GM12873 (cell line): ENCODE results near the gene LZTFL1.

ENCODE experiments used
- CTCF ChIP-seq: IDR thresholded peaks from 2 replicates; pipeline ENCODE4 v1.5.1; 2012; ENCODE audit warnings: low read depth, mild to moderate bottlenecking, moderate library complexity, low read length, control low read depth; ENCODE audit not compliant: insufficient read depth; ENCODE audit errors: missing control alignments

The LZTFL1 gene

GRCh38 chr3:45884368-45885201 is 42.7 kb upstream of the LZTFL1 start:
- no peak for TF ChIP-seq CTCF

- no peak for TF ChIP-seq CTCF
Observed at GRCh38 chr3:45881078-45882022, 39.4 kb upstream of the LZTFL1 start.

GRCh38 chr3:45880725-45881077 is 38.8 kb upstream of the LZTFL1 start:
- no peak for TF ChIP-seq CTCF

GRCh38 chr3:45878124-45878523 is 36.2 kb upstream of the LZTFL1 start:
- no peak for TF ChIP-seq CTCF

GRCh38 chr3:45874677-45875346 is 32.9 kb upstream of the LZTFL1 start:
- no peak for TF ChIP-seq CTCF

- TF ChIP-seq CTCF = no peak
Observed at GRCh38 chr3:45873638-45874037, 31.7 kb upstream of the LZTFL1 start.

- TF ChIP-seq CTCF = no peak
Observed at GRCh38 chr3:45873036-45873435, 31.1 kb upstream of the LZTFL1 start.
